SK-N-SH (cell line): ENCODE results near the gene SLC6A17. TPM values are rescaled to one million over a fixed set of nuclear protein-coding genes. Genes with fewer than 3 reads are reported as not detected.

ENCODE experiments used
- CTCF ChIA-PET: fragments of 300-600, 350-600 bp; formaldehyde crosslinking; extraction: SDS; loops from one replicate; lab custom pipeline; 2021; lab: Yijun Ruan, JAX
- POLR2A ChIA-PET: fragments of 350-600 bp; sonication (Branson Sonifier 250); formaldehyde crosslinking; extraction: SDS; loops from one replicate; lab custom pipeline; 2020; ENCODE audit warnings: antibody characterized with exemption, inconsistent platforms; lab: Yijun Ruan, JAX
- DNase-seq: peaks from one replicate; pipeline ENCODE4 v3.0.0; 2012
- H2AFZ ChIP-seq: fragments of 200-600 bp; sonication (generic); 2 replicates; pipeline ENCODE4 v1.8.1; 2016; ENCODE audit warnings: antibody characterized with exemption, mild to moderate bottlenecking, low read depth
- H3F3A ChIP-seq: fragments of 200-600 bp; sonication (generic); replicated peaks from 2 replicates; pipeline ENCODE3; 2016; ENCODE audit warnings: antibody characterized with exemption, mild to moderate bottlenecking; ENCODE audit not compliant: insufficient read depth
- H3K27ac ChIP-seq, 2 experiments: fragments of 200-500 bp in 1 of 2; fragments of 200-600 bp in 1 of 2; sonication (Bioruptor generic) in 1 of 2; sonication (generic), shearing (Covaris generic) in 1 of 2; 2 replicates each; pipeline versions ENCODE4 v1.5.1 to v1.6.1; 2014 to 2016; ENCODE audit warnings: low read depth in 2 of 2, inconsistent platforms in 1 of 2, low read length in 1 of 2, mild to moderate bottlenecking in 1 of 2, mixed read lengths in 1 of 2
- H3K27me3 ChIP-seq: fragments of 200-600 bp; sonication (generic), shearing (Covaris generic); 2 replicates; pipeline ENCODE4 v1.6.1; 2016; ENCODE audit warnings: mixed run types; ENCODE audit not compliant: insufficient read depth
- H3K36me3 ChIP-seq, 2 experiments: fragments of 200-500 bp in 1 of 2; fragments of 200-600 bp in 1 of 2; sonication (Bioruptor generic) in 1 of 2; sonication (generic) in 1 of 2; replicated peaks in 1 of 2; 2 replicates each; pipeline versions ENCODE3 to v1.5.1; 2014 to 2016; ENCODE audit warnings: low read length in 1 of 2, mild to moderate bottlenecking in 1 of 2; ENCODE audit not compliant: insufficient read depth in 2 of 2, control insufficient read depth in 1 of 2
- H3K4me1 ChIP-seq, 2 experiments: fragments of 200-500 bp in 1 of 2; fragments of 200-600 bp in 1 of 2; sonication (Bioruptor generic) in 1 of 2; sonication (generic), shearing (Covaris generic) in 1 of 2; 2 replicates each; pipeline versions ENCODE4 v1.5.1 to v1.6.1; 2014 to 2016; ENCODE audit warnings: low read depth in 1 of 2, low read length in 1 of 2, mixed run types in 1 of 2; ENCODE audit not compliant: insufficient read depth in 2 of 2, control insufficient read depth in 1 of 2
- H3K4me2 ChIP-seq: fragments of 200-600 bp; sonication (generic), shearing (Covaris generic); 2 replicates; pipeline ENCODE4 v1.6.1; 2017; ENCODE audit warnings: mixed run types
- H3K4me3 ChIP-seq, 2 experiments: fragments of 200-500 bp in 1 of 2; fragments of 200-600 bp in 1 of 2; sonication (Bioruptor generic) in 1 of 2; sonication (generic), shearing (Covaris generic) in 1 of 2; 2 replicates each; pipeline versions ENCODE4 v1.5.1 to v1.8.1; 2014 to 2016; ENCODE audit warnings: low read depth in 2 of 2, inconsistent platforms in 1 of 2, low read length in 1 of 2, mild to moderate bottlenecking in 1 of 2, mixed read lengths in 1 of 2, moderate library complexity in 1 of 2
- H3K79me2 ChIP-seq: fragments of 200-600 bp; sonication (generic); 2 replicates; pipeline ENCODE4 v1.8.1; 2017; ENCODE audit warnings: mild to moderate bottlenecking; ENCODE audit not compliant: insufficient read depth
- H3K9ac ChIP-seq: fragments of 200-600 bp; sonication (generic); 2 replicates; pipeline ENCODE4 v1.6.1; 2017; ENCODE audit warnings: mixed run types
- H3K9me2 ChIP-seq: fragments of 200-600 bp; sonication (generic); 2 replicates; pipeline ENCODE4 v1.6.1; 2017; ENCODE audit warnings: mixed run types
- H3K9me3 ChIP-seq: fragments of 200-600 bp; sonication (generic); 2 replicates; pipeline ENCODE4 v1.6.1; 2017; ENCODE audit warnings: mixed run types, mild to moderate bottlenecking, moderate library complexity
- H4K20me1 ChIP-seq: fragments of 200-600 bp; sonication (generic); 2 replicates; pipeline ENCODE4 v1.6.1; 2017; ENCODE audit warnings: mild to moderate bottlenecking, mixed run types; ENCODE audit not compliant: insufficient read depth
- CHD2 ChIP-seq: fragments of 150-350 bp; IDR thresholded peaks from 2 replicates; pipeline ENCODE4 v1.6.1; 2018; ENCODE audit warnings: low read length; ENCODE audit not compliant: partially characterized antibody
- EP300 ChIP-seq, 2 experiments: IDR thresholded peaks; 2 replicates each; pipeline versions ENCODE4 v1.4.0 to v1.6.1; 2012; ENCODE audit warnings: borderline replicate concordance in 1 of 2, low read depth in 1 of 2, low read length in 1 of 2
- FOXJ3 ChIP-seq: sonication (generic); formaldehyde crosslinking; IDR thresholded peaks from 2 replicates; pipeline ENCODE4 v1.5.1; 2020; ENCODE audit warnings: mild to moderate bottlenecking, missing genetic modification reagents
- GABPA ChIP-seq: IDR thresholded peaks from 2 replicates; pipeline ENCODE4 v1.4.0; 2012; ENCODE audit warnings: low read depth, mild to moderate bottlenecking
- GATA2 ChIP-seq: sonication (generic); formaldehyde crosslinking; IDR thresholded peaks from 2 replicates; pipeline ENCODE4 v1.5.0; 2020; ENCODE audit warnings: mild to moderate bottlenecking, missing genetic modification reagents
- JUND ChIP-seq: IDR thresholded peaks from 2 replicates; pipeline ENCODE4 v1.4.0; 2012
- NFIC ChIP-seq: IDR thresholded peaks from 2 replicates; pipeline ENCODE4 v1.4.0; 2012; ENCODE audit warnings: borderline replicate concordance
- REST ChIP-seq: IDR thresholded peaks from 2 replicates; pipeline ENCODE4 v1.6.1; 2012; ENCODE audit warnings: mild to moderate bottlenecking, low read depth, low read length, moderate library complexity
- RFX5 ChIP-seq: IDR thresholded peaks from 2 replicates; pipeline ENCODE4 v1.6.1; 2012; ENCODE audit warnings: mild to moderate bottlenecking, improper control_type of control experiment, low read length
- SIN3A ChIP-seq: IDR thresholded peaks from 2 replicates; pipeline ENCODE4 v1.6.1; 2012; ENCODE audit warnings: low read depth, mild to moderate bottlenecking, low read length, moderate library complexity, borderline replicate concordance
- SMC3 ChIP-seq: IDR thresholded peaks from 2 replicates; pipeline ENCODE4 v1.6.1; 2012; ENCODE audit warnings: low read depth, low read length, improper control_type of control experiment
- YY1 ChIP-seq: IDR thresholded peaks from 2 replicates; pipeline ENCODE4 v1.4.0; 2012; ENCODE audit warnings: low read depth, mild to moderate bottlenecking
- WGBS: methylation state at CpG from one replicate; pipeline ENCODE4 v1.1.6; 2017; ENCODE audit warnings: low lambda C conversion rate; 5-methylcytosine and 5-hydroxymethylcytosine counted together
- polyA plus RNA-seq, 3 experiments: library from polyadenylated mRNA; depleted of rRNA; stranded (reverse); fragments of >200 nt; gene quantifications; 2 replicates each; pipeline ENCODE4 v1.2.3, GENCODE V29; 2012
- TF ChIP-seq, protein P1 (sequence below): IDR thresholded peaks from 2 replicates; pipeline ENCODE4 v1.4.0; 2012; ENCODE audit warnings: low read depth, borderline replicate concordance
- TF ChIP-seq, protein P2 (sequence below): IDR thresholded peaks from 2 replicates; pipeline ENCODE4; 2012

The SLC6A17 gene
- polyA plus RNA-seq, 1 of the 3 experiments (the other 2 are of a cell fraction) = 0.67 TPM

DNA sequence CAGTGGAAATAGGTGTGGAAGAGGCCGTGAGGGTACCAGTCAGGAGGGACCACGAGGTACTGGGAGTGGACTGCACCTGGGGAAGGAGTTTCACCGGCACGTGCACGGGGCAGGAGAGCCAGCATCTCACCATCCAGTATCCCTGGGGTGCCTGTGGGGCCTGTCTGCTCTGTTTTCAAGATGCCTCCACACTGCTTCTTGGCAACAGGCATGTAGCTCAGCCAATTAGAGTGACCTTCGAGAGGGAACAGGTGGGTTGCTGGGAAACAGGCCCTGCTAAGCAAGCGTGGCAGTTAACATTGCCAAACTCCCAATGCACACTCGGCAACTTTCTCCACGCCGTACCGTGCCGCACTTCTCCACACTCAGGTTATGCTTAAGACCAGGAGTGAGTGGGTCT, 77.5 kb downstream of the SLC6A17 start:
- Histone ChIP-seq H3K9ac (no peak overlapping the region), H2AFZ (no peak overlapping the region), H3K27ac (no peak overlapping the region), H3K9me2 (no peaks in the 10 kb centered on the region), H3K4me1 (peaks cover 0 to 34% of the 10 kb centered on the region in 2 experiments; a peak in 1 of 4 replicates), H3K4me3 (no peak overlapping the region), H3K36me3 (no peaks in the 10 kb centered on the region), H3K27me3 (no peaks in the 10 kb centered on the region), H4K20me1 (no peaks in the 10 kb centered on the region), H3K4me2 (no peak overlapping the region), H3K79me2 (no peaks in the 10 kb centered on the region), H3F3A (no peaks in the 10 kb centered on the region), H3K9me3 (no peaks in the 10 kb centered on the region)
- ChIA-PET CTCF (interaction anchor here (0.7 to 2.8 kb wide), 4 partner anchors 20 to 85 kb away, joined by 3 to 13 read pairs (median 4); no protein-coding TSS in a partner anchor), POLR2A (no interaction called here)
- DNase-seq = no peak
- TF ChIP-seq NFIC (no peak), GATA2 (CRISPR knock-in tag) (no peak), YY1 (no peak), REST (no peak), RFX5 (no peak), SMC3 (no peak), JUND (no peak), GABPA (no peak), EP300 (IDR thresholded peaks at IDR 0.05; ENCODE audit: borderline replicate concordance in 1 of 2, low read depth in 1 of 2, low read length in 1 of 2) (no peak), FOXJ3 (CRISPR knock-in tag) (no peak), CHD2 (no peak), SIN3A (no peak)
- TF ChIP-seq, protein P1, sequence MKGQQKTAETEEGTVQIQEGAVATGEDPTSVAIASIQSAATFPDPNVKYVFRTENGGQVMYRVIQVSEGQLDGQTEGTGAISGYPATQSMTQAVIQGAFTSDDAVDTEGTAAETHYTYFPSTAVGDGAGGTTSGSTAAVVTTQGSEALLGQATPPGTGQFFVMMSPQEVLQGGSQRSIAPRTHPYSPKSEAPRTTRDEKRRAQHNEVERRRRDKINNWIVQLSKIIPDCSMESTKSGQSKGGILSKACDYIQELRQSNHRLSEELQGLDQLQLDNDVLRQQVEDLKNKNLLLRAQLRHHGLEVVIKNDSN = no peak
- TF ChIP-seq, protein P2, sequence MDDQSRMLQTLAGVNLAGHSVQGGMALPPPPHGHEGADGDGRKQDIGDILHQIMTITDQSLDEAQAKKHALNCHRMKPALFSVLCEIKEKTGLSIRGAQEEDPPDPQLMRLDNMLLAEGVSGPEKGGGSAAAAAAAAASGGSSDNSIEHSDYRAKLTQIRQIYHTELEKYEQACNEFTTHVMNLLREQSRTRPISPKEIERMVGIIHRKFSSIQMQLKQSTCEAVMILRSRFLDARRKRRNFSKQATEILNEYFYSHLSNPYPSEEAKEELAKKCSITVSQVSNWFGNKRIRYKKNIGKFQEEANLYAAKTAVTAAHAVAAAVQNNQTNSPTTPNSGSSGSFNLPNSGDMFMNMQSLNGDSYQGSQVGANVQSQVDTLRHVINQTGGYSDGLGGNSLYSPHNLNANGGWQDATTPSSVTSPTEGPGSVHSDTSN = no peak
- 85% methylated on average over 10 of the region's 12 CpGs for WGBS
